IMR-90 (cell line): ENCODE data around the gene AKAP8L. TPM values are rescaled to one million over a fixed set of nuclear protein-coding genes. Genes with fewer than 3 reads are reported as not detected.

Experiments used
- ATAC-seq: fragments of 200-7000 bp; cut with Tn5 transposase; 2 replicates; pipeline ENCODE4 v1.9.1; 2020; ENCODE audit warnings: low read depth, mild to moderate bottlenecking, moderate library complexity
- BruUV-seq: library from RNA; stranded (reverse); fragments of 400-500 nt; replicated peaks from 2 replicates; lab custom pipeline; 2021; lab: Mats Ljungman, UMichigan
- CTCF ChIA-PET: fragments of 300-600 bp; formaldehyde crosslinking; extraction: SDS; loops from one replicate; lab custom pipeline; 2021; ENCODE audit warnings: antibody characterized with exemption; lab: Yijun Ruan, JAX
- POLR2A ChIA-PET: fragments of 300-600 bp; sonication (Branson Sonifier 250); formaldehyde crosslinking; loops from one replicate; lab custom pipeline; 2022; ENCODE audit warnings: antibody characterized with exemption; ENCODE audit not compliant: unreplicated experiment; lab: Charles Lee
- DNase-seq: peaks from one replicate; pipeline ENCODE4 v3.0.0; 2013
- H2AFZ ChIP-seq: replicated peaks from 2 replicates; pipeline ENCODE3; 2013; ENCODE audit warnings: low read length, mild to moderate bottlenecking; ENCODE audit not compliant: poor library complexity
- H2AK5ac ChIP-seq: 2 replicates; pipeline ENCODE4 v1.6.1; 2013; ENCODE audit warnings: low read depth, low read length, inconsistent platforms
- H2AK9ac ChIP-seq: replicated peaks from 2 replicates; pipeline ENCODE3; 2013; ENCODE audit warnings: mild to moderate bottlenecking, low read depth, low read length, moderate library complexity; ENCODE audit not compliant: poor library complexity
- H2BK120ac ChIP-seq: 2 replicates; pipeline ENCODE4 v1.6.1; 2013; ENCODE audit warnings: low read depth, low read length, inconsistent platforms
- H2BK15ac ChIP-seq: 3 replicates; pipeline ENCODE4 v1.6.1; 2013; ENCODE audit warnings: low read depth, low read length, inconsistent platforms
- H2BK20ac ChIP-seq: 2 replicates; pipeline ENCODE4 v1.6.1; 2013; ENCODE audit warnings: low read depth, mild to moderate bottlenecking, inconsistent platforms, low read length, moderate library complexity
- H2BK5ac ChIP-seq: 2 replicates; pipeline ENCODE4 v1.6.1; 2013; ENCODE audit warnings: mild to moderate bottlenecking, low read depth, low read length, inconsistent platforms; ENCODE audit not compliant: poor library complexity, severe bottlenecking
- H3K14ac ChIP-seq: replicated peaks from 2 replicates; pipeline ENCODE4 v1.6.1; 2013; ENCODE audit warnings: low read depth, low read length, inconsistent platforms
- H3K18ac ChIP-seq: 2 replicates; pipeline ENCODE4 v1.6.1; 2013; ENCODE audit warnings: low read depth, low read length, control low read depth
- H3K23ac ChIP-seq: 2 replicates; pipeline ENCODE4 v1.6.1; 2013; ENCODE audit warnings: low read depth, low read length, inconsistent platforms
- H3K27ac ChIP-seq: 2 replicates; pipeline ENCODE4 v1.5.1; 2013; ENCODE audit warnings: mild to moderate bottlenecking, control low read depth, low read length; ENCODE audit not compliant: insufficient read depth
- H3K27me3 ChIP-seq: 2 replicates; pipeline ENCODE4 v1.6.1; 2013; ENCODE audit warnings: low read length; ENCODE audit not compliant: control insufficient read depth, insufficient read depth
- H3K36me3 ChIP-seq: 2 replicates; pipeline ENCODE4 v1.6.1; 2013; ENCODE audit warnings: low read length, mixed read lengths; ENCODE audit not compliant: control insufficient read depth, insufficient read depth
- H3K4ac ChIP-seq: 2 replicates; pipeline ENCODE4 v1.6.1; 2013; ENCODE audit warnings: low read depth, low read length, inconsistent platforms
- H3K4me1 ChIP-seq: 2 replicates; pipeline ENCODE4 v1.6.1; 2013; ENCODE audit warnings: low read length, mixed read lengths; ENCODE audit not compliant: control insufficient read depth, insufficient read depth
- H3K4me2 ChIP-seq: 2 replicates; pipeline ENCODE4 v1.6.1; 2013; ENCODE audit warnings: low read depth, mild to moderate bottlenecking, control low read depth, low read length, moderate library complexity
- H3K4me3 ChIP-seq: 2 replicates; pipeline ENCODE4 v1.5.1; 2013; ENCODE audit warnings: low read depth, mild to moderate bottlenecking, control low read depth, low read length, moderate library complexity; ENCODE audit not compliant: insufficient read depth
- H3K56ac ChIP-seq: 2 replicates; pipeline ENCODE4 v1.6.1; 2013; ENCODE audit warnings: low read length, inconsistent platforms; ENCODE audit not compliant: insufficient read depth; ENCODE audit errors: extremely low read depth
- H3K79me1 ChIP-seq, 2 experiments: 2 replicates each; pipeline ENCODE4 v1.6.1; 2013; ENCODE audit warnings: low read length in 2 of 2, inconsistent platforms in 1 of 2, low read depth in 1 of 2
- H3K9ac ChIP-seq: 2 replicates; pipeline ENCODE4 v1.6.1; 2013; ENCODE audit warnings: low read depth, low read length, control low read depth
- H3K9me1 ChIP-seq: 2 replicates; pipeline ENCODE4 v1.6.1; 2013; ENCODE audit warnings: low read length, inconsistent platforms; ENCODE audit not compliant: insufficient read depth
- H3K9me3 ChIP-seq: 2 replicates; pipeline ENCODE4 v1.6.1; 2013; ENCODE audit warnings: low read length; ENCODE audit not compliant: control insufficient read depth, insufficient read depth
- H4K20me1 ChIP-seq: 2 replicates; pipeline ENCODE4 v1.6.1; 2013; ENCODE audit warnings: low read length, inconsistent platforms; ENCODE audit not compliant: insufficient read depth
- H4K5ac ChIP-seq: 2 replicates; pipeline ENCODE4 v1.6.1; 2013; ENCODE audit warnings: mild to moderate bottlenecking, low read depth, low read length, control low read depth
- H4K8ac ChIP-seq, 2 experiments: 2 replicates each; pipeline ENCODE4 v1.6.1; 2013; ENCODE audit warnings: low read depth in 2 of 2, low read length in 2 of 2, control low read depth in 1 of 2, inconsistent platforms in 1 of 2
- H4K91ac ChIP-seq: 2 replicates; pipeline ENCODE4 v1.6.1; 2013; ENCODE audit warnings: low read depth, low read length, inconsistent platforms; ENCODE audit not compliant: insufficient read depth
- RFX5 ChIP-seq: IDR thresholded peaks from 2 replicates; pipeline ENCODE4 v1.8.0; 2012; ENCODE audit warnings: low read depth, mild to moderate bottlenecking, low read length, moderate library complexity
- WGBS, 2 experiments: methylation state at CpG; one replicate each; pipeline versions ENCODE4 v1.1.5 to v1.1.7; 2013; ENCODE audit warnings: missing lambda C conversion rate in 2 of 2; ENCODE audit not compliant: insufficient read length in 1 of 2; ENCODE audit errors: extremely low coverage in 2 of 2; 5-methylcytosine and 5-hydroxymethylcytosine counted together
- dilution Hi-C: fragments of 300-500 bp; cut with HindIII; formaldehyde crosslinking; loops from one replicate; pipeline ENCODE4 v1.14.3; 2018; ENCODE audit warnings: low sequenced_read_pairs; ENCODE audit not compliant: unreplicated experiment
- in situ Hi-C: fragments of 300-500 bp; cut with MboI; formaldehyde crosslinking; loops from 3 replicates; pipeline ENCODE4 v1.14.3; 2019; ENCODE audit warnings: low sequenced_read_pairs, inconsistent platforms, mixed read lengths
- intact Hi-C: fragments of 100-400 bp; cut with micrococcal nuclease; formaldehyde crosslinking; loops from 2 replicates; pipeline ENCODE4 v1.10.0; 2022
- polyA plus RNA-seq, 3 experiments: library from polyadenylated mRNA; depleted of rRNA; stranded (reverse); fragments of >200 nt; gene quantifications; 2 replicates each; pipeline ENCODE4 v1.2.3, GENCODE V29; 2012; ENCODE audit warnings: low replicate concordance in 1 of 3
- total RNA-seq: library from RNA; depleted of rRNA; stranded (reverse); fragments of >200 nt; gene quantifications from 2 replicates; pipeline ENCODE4 v1.2.3, GENCODE V29; 2012
- TF ChIP-seq, protein P1 (sequence below): fragments of 150-350 bp; IDR thresholded peaks from 2 replicates; pipeline ENCODE4 v1.6.1; 2017; ENCODE audit warnings: mild to moderate bottlenecking, antibody characterized with exemption, low read length, low read depth

Gene AKAP8L
- total and polyA plus RNA-seq, 2 of the 4 experiments (the other 2 are of a cell fraction): 43.1 to 44.6 TPM

DNA sequence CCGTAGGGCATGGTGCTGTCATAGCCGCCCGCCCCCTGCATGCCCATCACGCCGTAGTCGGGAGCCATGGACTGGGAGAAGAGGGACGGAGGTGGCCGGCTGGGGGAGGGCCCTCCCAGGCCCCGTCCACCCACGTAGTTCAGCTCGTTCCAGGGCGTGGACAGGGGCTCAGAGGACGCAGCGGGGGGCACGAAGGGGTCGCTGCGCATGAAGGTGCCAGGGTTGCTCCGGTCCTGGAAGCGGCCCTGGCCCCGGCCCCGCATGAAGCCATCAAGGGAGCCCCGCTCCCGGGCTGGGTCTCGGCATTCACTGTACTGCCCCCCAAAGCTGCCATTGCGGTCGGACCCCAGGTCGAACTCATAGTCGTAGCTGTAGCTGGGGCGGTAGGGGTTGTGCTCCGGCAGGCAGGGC, 45.9 kb downstream of the AKAP8L start:
- intact Hi-C loops: loop anchor here (10.0 kb wide), 1 partner anchor 268 kb away; the partner anchor contains the start of gene SYDE1

More for the DNA sequence above, 45.9 kb downstream of the AKAP8L start:
- Histone ChIP-seq H3K18ac (no peak overlapping the region), H2AFZ (no peak overlapping the region), H2BK20ac (no peak overlapping the region), H3K36me3 (peaks cover 53% of the 10 kb centered on the region), H4K91ac (no peak overlapping the region), H3K79me1 (peaks cover 7 to 70% of the 10 kb centered on the region in 2 experiments), H3K4me1 (peaks cover 8% of the 10 kb centered on the region), H2AK9ac (no peak overlapping the region), H3K9me1 (peaks cover 7% of the 10 kb centered on the region), H2AK5ac (no peak overlapping the region), H3K14ac (no peak overlapping the region), H3K4me2 (no peak overlapping the region), H4K20me1 (peaks cover 45% of the 10 kb centered on the region), H2BK15ac (no peak overlapping the region), H3K56ac (no peak overlapping the region), H4K8ac (no peak overlapping the region), H4K5ac (no peak overlapping the region), H3K9ac (no peak overlapping the region), H2BK120ac (no peak overlapping the region), H3K23ac (no peak overlapping the region), H3K4me3 (no peak overlapping the region), H2BK5ac (no peak overlapping the region), H3K9me3 (no peaks in the 10 kb centered on the region), H3K4ac (no peak overlapping the region), H3K27ac (no peak overlapping the region), H3K27me3 (no peaks in the 10 kb centered on the region)
- in situ Hi-C loops (no loop called here), dilution Hi-C loops (no loop called here)
- WGBS, 2 experiments: 98% methylated on average over 16 of the region's 30 CpGs; no CpG with 5 or more reads in 1 of the 2 experiments
- ATAC-seq (no peak), DNase-seq (no peak)
- TF ChIP-seq, protein P1, sequence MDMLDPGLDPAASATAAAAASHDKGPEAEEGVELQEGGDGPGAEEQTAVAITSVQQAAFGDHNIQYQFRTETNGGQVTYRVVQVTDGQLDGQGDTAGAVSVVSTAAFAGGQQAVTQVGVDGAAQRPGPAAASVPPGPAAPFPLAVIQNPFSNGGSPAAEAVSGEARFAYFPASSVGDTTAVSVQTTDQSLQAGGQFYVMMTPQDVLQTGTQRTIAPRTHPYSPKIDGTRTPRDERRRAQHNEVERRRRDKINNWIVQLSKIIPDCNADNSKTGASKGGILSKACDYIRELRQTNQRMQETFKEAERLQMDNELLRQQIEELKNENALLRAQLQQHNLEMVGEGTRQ: no peak
- TF ChIP-seq RFX5: no peak
- CTCF ChIA-PET: no interaction called here
- no TSS peak for BruUV-seq
- POLR2A ChIA-PET: no interaction called here
